Testis (tissue), 3 donors: ENCODE measurements around the gene DBN1. TPM values are rescaled to one million over a fixed set of nuclear protein-coding genes. Genes with fewer than 3 reads are reported as not detected.
"Not testable (repeated sequence)": the region's sequence is repeated elsewhere in the genome, so short reads cannot be mapped to it uniquely, and the experiment has no call there.

Source experiments
- DNase-seq: peaks from one replicate; pipeline ENCODE4 v3.0.0-alpha.2; 2019
- H3K27ac ChIP-seq, 2 donors: fragments of 200-600 bp; sonication (generic); one replicate each; pipeline ENCODE4 v1.5.1; 2019
- H3K27me3 ChIP-seq: fragments of 200-600 bp; sonication (generic); one replicate; pipeline ENCODE4 v1.5.1; 2019
- H3K36me3 ChIP-seq: fragments of 200-600 bp; sonication (generic); one replicate; pipeline ENCODE4 v1.5.1; 2017; ENCODE audit warnings: low read depth; ENCODE audit errors: missing control alignments
- H3K4me1 ChIP-seq: fragments of 200-600 bp; sonication (generic); one replicate; pipeline ENCODE4 v1.5.1; 2019
- H3K4me3 ChIP-seq, 2 donors: fragments of 200-600 bp; sonication (generic); one replicate each; pipeline ENCODE4 v1.5.1; 2017 to 2019
- H3K9me3 ChIP-seq: fragments of 200-600 bp; sonication (generic); one replicate; pipeline ENCODE4 v1.5.1; 2017
- CTCF ChIP-seq, 3 experiments: fragments of 450-650 bp in 2 of 3; fragments of 200-600 bp in 1 of 3; sonication (generic) in 1 of 3; IDR thresholded peaks; one replicate each; pipeline ENCODE4 v1.5.1; 2016 to 2019; ENCODE audit warnings: antibody characterized with exemption in 3 of 3, mild to moderate bottlenecking in 2 of 3, moderate library complexity in 1 of 3
- POLR2A ChIP-seq: fragments of 450-650 bp; IDR thresholded peaks from one replicate; pipeline ENCODE4 v1.6.1; 2017; ENCODE audit warnings: antibody characterized with exemption, mild to moderate bottlenecking, moderate library complexity
- WGBS, 2 donors: methylation state at CpG; one replicate each; pipeline ENCODE4 v1.1.5; 2018; 5-methylcytosine and 5-hydroxymethylcytosine counted together
- intact Hi-C: fragments of 100-400 bp; cut with DNase I; formaldehyde crosslinking; loops from one replicate; pipeline ENCODE4 v1.15.1; 2023; ENCODE audit warnings: low total_unique reads
- polyA plus RNA-seq: library from polyadenylated mRNA; stranded (reverse); fragments of 350-450 nt; fragmentation: Illumina TruSeq; extraction: RNeasy Lipid Tissue Mini Kit (QIAGEN cat#74804); gene quantifications from one replicate; pipeline ENCODE4 v1.2.3, GENCODE V29; 2014; ENCODE audit warnings: low read depth, low replicate concordance; ENCODE audit not compliant: insufficient read depth
- total RNA-seq, 2 donors: library from RNA; depleted of rRNA; stranded (reverse); fragments of >200 nt; gene quantifications; one replicate each; pipeline ENCODE4 v1.2.3, GENCODE V29; 2016

DBN1 gene
- total and polyA plus RNA-seq, 3 donors from 2014 or later, result 50.5 to 83.1 (median 69.6) TPM

GRCh38 chr5:177421062-177421798 lies 52.2 kb downstream of the DBN1 start:
- Histone ChIP-seq H3K4me3 (no peak overlapping the region), H3K27me3 (no peaks in the 10 kb centered on the region), H3K27ac (no peak overlapping the region), H3K9me3 (no peaks in the 10 kb centered on the region), H3K4me1 (peaks cover 3% of the 10 kb centered on the region), H3K36me3 (no peaks in the 10 kb centered on the region)
- no peak for DNase-seq
- intact Hi-C loops, result no loop called here
- 72 to 88% methylated on average over 6 of the region's 6 CpGs for WGBS, 2 donors
- TF ChIP-seq POLR2A, result no peak
- no peak for TF ChIP-seq CTCF (IDR thresholded peaks at IDR 0.05)

- H3K4me1 ChIP-seq, H3K27ac ChIP-seq, H3K4me3 ChIP-seq, H3K36me3 ChIP-seq, DNase-seq, H3K27me3 ChIP-seq, intact Hi-C loops, H3K9me3 ChIP-seq: not testable (repeated sequence)
- WGBS, 2 donors, result 80 to 86% methylated on average over 7 of the region's 7 CpGs
Observed at GRCh38 chr5:177420472-177420871, 53.0 kb downstream of the DBN1 start.

- 81 to 86% methylated on average over 3 of the region's 3 CpGs for WGBS, 2 donors
- intact Hi-C loops, result no loop called here
Observed at GRCh38 chr5:177419046-177419445, 54.4 kb downstream of the DBN1 start.

GRCh38 chr5:177417081-177417480 lies 56.4 kb downstream of the DBN1 start:
- intact Hi-C loops, H3K27ac ChIP-seq, H3K4me3 ChIP-seq, H3K36me3 ChIP-seq, H3K27me3 ChIP-seq, H3K9me3 ChIP-seq, H3K4me1 ChIP-seq, DNase-seq: not testable (repeated sequence)
- WGBS, 2 donors, result 90 to 98% methylated on average over 5 to 6 of the region's 6 CpGs

More at GRCh38 chr5:177419046-177419445, 54.4 kb downstream of the DBN1 start:
- DNase-seq, result no peak
- no peak overlapping the region for H3K27ac ChIP-seq
- no peaks in the 10 kb centered on the region for H3K27me3 ChIP-seq
- no peaks in the 10 kb centered on the region for H3K36me3 ChIP-seq
- TF ChIP-seq POLR2A (no peak), CTCF (IDR thresholded peaks at IDR 0.05) (no peak)
- H3K4me3 ChIP-seq, result no peak overlapping the region
- H3K4me1 ChIP-seq, result peaks cover 3% of the 10 kb centered on the region
- H3K9me3 ChIP-seq, result no peaks in the 10 kb centered on the region

GRCh38 chr5:177414481-177414880 lies 59.0 kb downstream of the DBN1 start:
- WGBS, 2 donors, result 83 to 86% methylated on average over 3 of the region's 3 CpGs
- DNase-seq, result no peak
- H3K4me1 ChIP-seq, result peaks cover 3% of the 10 kb centered on the region
- TF ChIP-seq POLR2A, result no peak
- no peak for TF ChIP-seq CTCF (IDR thresholded peaks at IDR 0.05)
- no peaks in the 10 kb centered on the region for H3K36me3 ChIP-seq
- no peak overlapping the region for H3K27ac ChIP-seq
- H3K4me3 ChIP-seq, result no peak overlapping the region
- no peaks in the 10 kb centered on the region for H3K27me3 ChIP-seq
- intact Hi-C loops, result no loop called here
- H3K9me3 ChIP-seq, result no peaks in the 10 kb centered on the region
